Neural progenitor cell (in vitro differentiated cells): ENCODE data around the gene GRIK3. TPM values are rescaled to one million over a fixed set of nuclear protein-coding genes. Genes with fewer than 3 reads are reported as not detected.

Source experiments
- DNase-seq: peaks from one replicate; pipeline ENCODE4 v3.0.0-alpha.2; 2016; ENCODE audit warnings: low spot score
- H2AFZ ChIP-seq: fragments of 200-600 bp; sonication (generic); replicated peaks from 2 replicates; pipeline ENCODE4 v1.6.1; 2016; ENCODE audit warnings: antibody characterized with exemption
- H3F3A ChIP-seq: fragments of 200-600 bp; sonication (generic); 2 replicates; pipeline ENCODE4 v1.6.1; 2016; ENCODE audit warnings: antibody characterized with exemption, low read depth
- H3K27ac ChIP-seq: fragments of 200-600 bp; sonication (generic); 2 replicates; pipeline ENCODE4 v1.5.1; 2016; ENCODE audit warnings: mild to moderate bottlenecking
- H3K27me3 ChIP-seq: fragments of 200-600 bp; sonication (generic); 2 replicates; pipeline ENCODE4 v1.6.1; 2016; ENCODE audit warnings: mild to moderate bottlenecking, moderate library complexity
- H3K36me3 ChIP-seq: fragments of 200-600 bp; sonication (generic); 2 replicates; pipeline ENCODE4 v1.5.1; 2016
- H3K4me1 ChIP-seq: fragments of 200-600 bp; sonication (generic); 2 replicates; pipeline ENCODE4 v1.6.1; 2016; ENCODE audit warnings: mixed run types
- H3K4me2 ChIP-seq: fragments of 200-600 bp; sonication (generic); 2 replicates; pipeline ENCODE4 v1.6.1; 2016
- H3K4me3 ChIP-seq: fragments of 200-600 bp; sonication (generic); 2 replicates; pipeline ENCODE4 v1.5.1; 2016
- H3K79me2 ChIP-seq: fragments of 200-600 bp; sonication (generic); 2 replicates; pipeline ENCODE4 v1.6.1; 2016; ENCODE audit warnings: low read depth
- H3K9ac ChIP-seq: fragments of 200-600 bp; sonication (generic); 2 replicates; pipeline ENCODE4 v1.6.1; 2016
- H3K9me3 ChIP-seq: fragments of 200-600 bp; sonication (generic); 2 replicates; pipeline ENCODE4 v1.5.1; 2016; ENCODE audit warnings: low read depth
- H4K20me1 ChIP-seq: fragments of 200-600 bp; sonication (generic); 2 replicates; pipeline ENCODE4 v1.6.1; 2016; ENCODE audit warnings: low read depth
- H3K27ac Mint-ChIP-seq: 3 replicates; pipeline ENCODE4 v1.8.0; 2021; ENCODE audit warnings: mixed read lengths
- H3K27me3 Mint-ChIP-seq: 2 replicates; pipeline ENCODE4 v1.8.0; 2022; ENCODE audit warnings: low read depth, mild to moderate bottlenecking, inconsistent platforms, moderate library complexity, mixed read lengths; ENCODE audit not compliant: insufficient read depth
- H3K36me3 Mint-ChIP-seq: 3 replicates; pipeline ENCODE4 v1.8.0; 2021; ENCODE audit warnings: mixed read lengths
- H3K4me1 Mint-ChIP-seq: 3 replicates; pipeline ENCODE4 v1.8.0; 2021; ENCODE audit warnings: mixed read lengths
- H3K4me3 Mint-ChIP-seq: 3 replicates; pipeline ENCODE4 v1.8.0; 2021; ENCODE audit warnings: mild to moderate bottlenecking, moderate library complexity, mixed read lengths
- H3K9me3 Mint-ChIP-seq: 3 replicates; pipeline ENCODE4 v1.8.0; 2020; ENCODE audit warnings: mixed read lengths
- CTCF ChIP-seq: fragments of 200-600 bp; sonication (generic); IDR thresholded peaks from 2 replicates; pipeline ENCODE4 v1.5.1; 2017; ENCODE audit warnings: antibody characterized with exemption, mild to moderate bottlenecking
- EZH2 ChIP-seq: fragments of 200-600 bp; sonication (generic); IDR thresholded peaks from 2 replicates; pipeline ENCODE4 v1.6.1; 2017; ENCODE audit warnings: antibody characterized with exemption, mild to moderate bottlenecking, moderate library complexity
- EZH2phosphoT487 ChIP-seq: fragments of 200-600 bp; sonication (generic); IDR thresholded peaks from 2 replicates; pipeline ENCODE4 v1.6.1; 2017; ENCODE audit warnings: antibody characterized with exemption
- total RNA-seq: library from RNA; depleted of rRNA; stranded (reverse); fragments of >200 nt; gene quantifications from 2 replicates; pipeline ENCODE4 v1.2.3, GENCODE V29; 2015; ENCODE audit warnings: low replicate concordance

Gene GRIK3
- total RNA-seq, 1 donor from 2014 or later: 1.7 TPM

GRCh38 chr1:36971852-36972618, 62.3 kb downstream of the GRIK3 start:
- no peaks in the 10 kb centered on the region for H4K20me1 ChIP-seq
- peaks cover 4% of the 10 kb centered on the region for H3K4me1 ChIP-seq
- no peak overlapping the region for H3K4me2 ChIP-seq
- H3K36me3 Mint-ChIP-seq: no peaks in the 10 kb centered on the region
- no peak for TF ChIP-seq CTCF
- TF ChIP-seq EZH2: no peak
- no peak for TF ChIP-seq EZH2phosphoT487
- no peak for DNase-seq
- peaks cover 3% of the 10 kb centered on the region for H3K27me3 Mint-ChIP-seq
- H3K4me3 ChIP-seq: no peak overlapping the region
- no peak overlapping the region for H3K9ac ChIP-seq
- H3K27ac Mint-ChIP-seq: no peak overlapping the region
- no peaks in the 10 kb centered on the region for H3K36me3 ChIP-seq
- H3K4me1 Mint-ChIP-seq: peaks cover 4% of the 10 kb centered on the region
- H3K79me2 ChIP-seq: no peaks in the 10 kb centered on the region
- no peak overlapping the region for H3K4me3 Mint-ChIP-seq
- H2AFZ ChIP-seq: no peak overlapping the region
- peaks cover 2% of the 10 kb centered on the region for H3K9me3 Mint-ChIP-seq
- H3K27me3 ChIP-seq: no peaks in the 10 kb centered on the region
- no peaks in the 10 kb centered on the region for H3K9me3 ChIP-seq
- H3K27ac ChIP-seq: no peak overlapping the region
- H3F3A ChIP-seq: no peaks in the 10 kb centered on the region

GRCh38 chr1:36968730-36969129, 65.6 kb downstream of the GRIK3 start:
- no peak overlapping the region for H3K27ac ChIP-seq
- no peak overlapping the region for H3K4me2 ChIP-seq
- TF ChIP-seq EZH2phosphoT487: no peak
- no peak for TF ChIP-seq EZH2
- no peak for TF ChIP-seq CTCF
- no peaks in the 10 kb centered on the region for H3F3A ChIP-seq
- no peaks in the 10 kb centered on the region for H3K27me3 ChIP-seq
- H3K9me3 ChIP-seq: no peaks in the 10 kb centered on the region
- H3K9me3 Mint-ChIP-seq: peaks cover 2% of the 10 kb centered on the region
- no peaks in the 10 kb centered on the region for H3K36me3 ChIP-seq
- H4K20me1 ChIP-seq: peaks cover 3% of the 10 kb centered on the region
- no peak overlapping the region for H2AFZ ChIP-seq
- no peak overlapping the region for H3K4me3 ChIP-seq
- H3K27me3 Mint-ChIP-seq: peaks cover 5% of the 10 kb centered on the region
- H3K4me3 Mint-ChIP-seq: no peak overlapping the region
- no peak overlapping the region for H3K27ac Mint-ChIP-seq
- H3K4me1 ChIP-seq: no peaks in the 10 kb centered on the region
- H3K4me1 Mint-ChIP-seq: peaks cover 4% of the 10 kb centered on the region
- no peak overlapping the region for H3K9ac ChIP-seq
- no peaks in the 10 kb centered on the region for H3K36me3 Mint-ChIP-seq
- no peaks in the 10 kb centered on the region for H3K79me2 ChIP-seq
- DNase-seq: no peak

GRCh38 chr1:36966242-36966641, 68.1 kb downstream of the GRIK3 start:
- no peak overlapping the region for H2AFZ ChIP-seq
- no peaks in the 10 kb centered on the region for H3K27me3 ChIP-seq
- no peak for TF ChIP-seq CTCF
- TF ChIP-seq EZH2phosphoT487: no peak
- no peak for TF ChIP-seq EZH2
- no peaks in the 10 kb centered on the region for H3K9me3 ChIP-seq
- no peak overlapping the region for H3K4me3 ChIP-seq
- Mint-ChIP-seq H3K27me3 (peaks cover 6% of the 10 kb centered on the region), H3K4me1 (no peaks in the 10 kb centered on the region), H3K27ac (no peak overlapping the region), H3K9me3 (no peaks in the 10 kb centered on the region), H3K36me3 (no peaks in the 10 kb centered on the region), H3K4me3 (no peak overlapping the region)
- no peaks in the 10 kb centered on the region for H3F3A ChIP-seq
- no peak overlapping the region for H3K4me2 ChIP-seq
- no peaks in the 10 kb centered on the region for H3K79me2 ChIP-seq
- no peak overlapping the region for H3K9ac ChIP-seq
- no peaks in the 10 kb centered on the region for H3K4me1 ChIP-seq
- H3K36me3 ChIP-seq: no peaks in the 10 kb centered on the region
- H4K20me1 ChIP-seq: peaks cover 3% of the 10 kb centered on the region
- peak; percentile 72 for DNase-seq
- no peak overlapping the region for H3K27ac ChIP-seq
